Panc1 (cell line): Measurements from ENCODE around the gene SMAP2.

ENCODE experiments used
- CTCF ChIP-seq: fragments of 450-650 bp; IDR thresholded peaks from 2 replicates; pipeline ENCODE4 v1.5.1; 2017; ENCODE audit warnings: mild to moderate bottlenecking
- POLR2AphosphoS5 ChIP-seq: IDR thresholded peaks from 2 replicates; pipeline ENCODE4 v1.6.1; 2012; ENCODE audit warnings: mild to moderate bottlenecking, low read depth, low read length, moderate library complexity
- REST ChIP-seq, 2 experiments: IDR thresholded peaks; 2 replicates each; pipeline ENCODE4 v1.6.1; 2011 to 2012; ENCODE audit warnings: low read depth in 2 of 2, control low read depth in 1 of 2, low read length in 1 of 2, mild to moderate bottlenecking in 1 of 2, moderate library complexity in 1 of 2; ENCODE audit not compliant: insufficient read depth in 1 of 2
- TCF7L2 ChIP-seq: IDR thresholded peaks from 2 replicates; pipeline ENCODE4 v1.6.1; 2011; ENCODE audit warnings: mild to moderate bottlenecking, low read depth, low read length, inconsistent platforms

- TF ChIP-seq CTCF: no peak
- TF ChIP-seq TCF7L2: no peak
- TF ChIP-seq POLR2AphosphoS5: no peak
- no peak for TF ChIP-seq REST (IDR thresholded peaks at IDR 0.05; ENCODE audit: insufficient read depth in 1 of 2, low read depth in 2 of 2, low read length in 1 of 2)
Observed at GRCh38 chr1:40411294-40411693, 37.8 kb downstream of the SMAP2 start.
